HEK293 (cell line): ENCODE measurements around the gene CHCHD1.

Experiments
- CTCF ChIP-seq: fragments of 450-650 bp; formaldehyde crosslinking; IDR thresholded peaks from 2 replicates; pipeline ENCODE4 v1.5.1; 2016; ENCODE audit warnings: missing biosample characterization, missing genetic modification characterization
- KLF16 ChIP-seq: fragments of 450-650 bp; formaldehyde crosslinking; IDR thresholded peaks from 2 replicates; pipeline ENCODE4 v1.5.1; 2017; ENCODE audit warnings: missing biosample characterization, missing genetic modification characterization
- YY2 ChIP-seq: fragments of 450-650 bp; formaldehyde crosslinking; IDR thresholded peaks from 2 replicates; pipeline ENCODE4 v1.5.1; 2016; ENCODE audit warnings: missing biosample characterization, missing genetic modification characterization
- ZNF324 ChIP-seq: fragments of 450-650 bp; formaldehyde crosslinking; IDR thresholded peaks from 2 replicates; pipeline ENCODE4 v1.5.1; 2016; ENCODE audit warnings: missing biosample characterization, missing genetic modification characterization

GRCh38 chr10:73789659-73790055 lies 7.8 kb downstream of the CHCHD1 start:
- TF ChIP-seq KLF16 (tag by site-specific recombination) (no peak), YY2 (tag by site-specific recombination) (no peak), CTCF (tag by site-specific recombination) (no peak), ZNF324 (no peak)
